HepG2 (cell line): ENCODE data around the gene SRSF12. TPM values are rescaled to one million over a fixed set of nuclear protein-coding genes. Genes with fewer than 3 reads are reported as not detected.

ENCODE experiments used
- DPF2 ChIP-seq: sonication (generic); formaldehyde crosslinking; IDR thresholded peaks from 2 replicates; pipeline ENCODE4 v1.4.0; 2020; ENCODE audit warnings: mild to moderate bottlenecking, low read depth, missing genetic modification reagents, borderline replicate concordance
- ELF1 ChIP-seq: sonication (generic); formaldehyde crosslinking; IDR thresholded peaks from 2 replicates; pipeline ENCODE4 v1.4.0; 2020; ENCODE audit warnings: missing genetic modification reagents
- EP300 ChIP-seq, 3 experiments: sonication (generic) in 1 of 3; formaldehyde crosslinking in 1 of 3; IDR thresholded peaks; 2 replicates each; pipeline versions ENCODE4 v1.5.1 to v1.6.1; 2011 to 2020; ENCODE audit warnings: low read depth in 2 of 3, low read length in 2 of 3, borderline replicate concordance in 1 of 3, improper control_type of control experiment in 1 of 3, mild to moderate bottlenecking in 1 of 3, missing genetic modification reagents in 1 of 3, moderate library complexity in 1 of 3
- FOXA1 ChIP-seq, 2 experiments: fragments of 450-650 bp in 1 of 2; sonication (generic) in 1 of 2; formaldehyde crosslinking in 1 of 2; IDR thresholded peaks; 2 replicates each; pipeline versions ENCODE4 v1.4.0 to v1.6.1; 2016 to 2020; ENCODE audit warnings: missing genetic modification reagents in 1 of 2
- GATAD2A ChIP-seq: IDR thresholded peaks from 2 replicates; pipeline ENCODE4 v1.6.1; 2016
- ISL2 ChIP-seq: sonication (generic); formaldehyde crosslinking; IDR thresholded peaks from 2 replicates; pipeline ENCODE4 v1.5.0; 2020; ENCODE audit warnings: missing genetic modification reagents
- MIXL1 ChIP-seq: IDR thresholded peaks from 2 replicates; pipeline ENCODE4 v1.6.1; 2016
- RORA ChIP-seq: sonication (generic); formaldehyde crosslinking; IDR thresholded peaks from 2 replicates; pipeline ENCODE4 v1.5.0; 2020; ENCODE audit warnings: mild to moderate bottlenecking, missing genetic modification reagents, moderate library complexity
- SOX5 ChIP-seq: IDR thresholded peaks from 2 replicates; pipeline ENCODE4 v1.6.1; 2016; ENCODE audit warnings: borderline replicate concordance
- TEAD2 ChIP-seq: sonication (generic); formaldehyde crosslinking; IDR thresholded peaks from 2 replicates; pipeline ENCODE4 v1.9.0; 2021; ENCODE audit warnings: missing genetic modification reagents
- TEAD3 ChIP-seq: optimal IDR thresholded peaks from 2 replicates; pipeline ENCODE3; 2016; ENCODE audit warnings: borderline replicate concordance
- ZNF160 ChIP-seq: sonication (generic); formaldehyde crosslinking; IDR thresholded peaks from 2 replicates; pipeline ENCODE4 v1.8.0; 2022; ENCODE audit warnings: mild to moderate bottlenecking, inconsistent platforms, missing genetic modification reagents
- ZNF501 ChIP-seq: sonication (generic); formaldehyde crosslinking; IDR thresholded peaks from 2 replicates; pipeline ENCODE4 v1.5.1; 2020; ENCODE audit warnings: mild to moderate bottlenecking, moderate library complexity, missing genetic modification reagents
- ZSCAN9 ChIP-seq: IDR thresholded peaks from 2 replicates; pipeline ENCODE4 v1.6.1; 2016; ENCODE audit warnings: borderline replicate concordance
- polyA plus RNA-seq, 8 experiments: library from polyadenylated mRNA; depleted of rRNA in 3 of 8; stranded (reverse) in 7 of 8; unstranded in 1 of 8; fragments of >200 nt; fragmentation: Illumina TruSeq in 4 of 8; extraction: Trizol in 4 of 8; gene quantifications; 2 replicates each; pipeline versions ENCODE4 v1.2.1 to v1.2.3, GENCODE V29; 2011 to 2016; ENCODE audit warnings: low read depth in 4 of 8, missing spikeins in 1 of 8, mixed read lengths in 1 of 8; ENCODE audit not compliant: insufficient read depth in 1 of 8
- total RNA-seq, 5 experiments: library from RNA; depleted of rRNA; stranded (reverse); fragments of >200 nt; fragmentation: Illumina TruSeq; extraction: Trizol; gene quantifications; 2 replicates each; pipeline ENCODE4 v1.2.3, GENCODE V29; 2016; ENCODE audit warnings: low read depth in 1 of 5
- TF ChIP-seq, protein P1 (sequence below): IDR thresholded peaks from 2 replicates; pipeline ENCODE4 v1.4.0; 2020; ENCODE audit warnings: mild to moderate bottlenecking, missing genetic modification reagents
- TF ChIP-seq, protein P2 (sequence below): IDR thresholded peaks from 2 replicates; pipeline ENCODE4 v1.6.1; 2018; ENCODE audit warnings: missing genetic modification reagents
- TF ChIP-seq, protein P3 (sequence below): sonication (generic); formaldehyde crosslinking; IDR thresholded peaks from 2 replicates; pipeline ENCODE4 v1.5.1; 2020; ENCODE audit warnings: mild to moderate bottlenecking, missing genetic modification reagents, borderline replicate concordance

The SRSF12 gene
- total and polyA plus RNA-seq, 2 of the 13 experiments (the other 11 are each of a cell fraction or from before 2014, with no cell fraction given), result 1.7 to 1.9 TPM

DNA sequence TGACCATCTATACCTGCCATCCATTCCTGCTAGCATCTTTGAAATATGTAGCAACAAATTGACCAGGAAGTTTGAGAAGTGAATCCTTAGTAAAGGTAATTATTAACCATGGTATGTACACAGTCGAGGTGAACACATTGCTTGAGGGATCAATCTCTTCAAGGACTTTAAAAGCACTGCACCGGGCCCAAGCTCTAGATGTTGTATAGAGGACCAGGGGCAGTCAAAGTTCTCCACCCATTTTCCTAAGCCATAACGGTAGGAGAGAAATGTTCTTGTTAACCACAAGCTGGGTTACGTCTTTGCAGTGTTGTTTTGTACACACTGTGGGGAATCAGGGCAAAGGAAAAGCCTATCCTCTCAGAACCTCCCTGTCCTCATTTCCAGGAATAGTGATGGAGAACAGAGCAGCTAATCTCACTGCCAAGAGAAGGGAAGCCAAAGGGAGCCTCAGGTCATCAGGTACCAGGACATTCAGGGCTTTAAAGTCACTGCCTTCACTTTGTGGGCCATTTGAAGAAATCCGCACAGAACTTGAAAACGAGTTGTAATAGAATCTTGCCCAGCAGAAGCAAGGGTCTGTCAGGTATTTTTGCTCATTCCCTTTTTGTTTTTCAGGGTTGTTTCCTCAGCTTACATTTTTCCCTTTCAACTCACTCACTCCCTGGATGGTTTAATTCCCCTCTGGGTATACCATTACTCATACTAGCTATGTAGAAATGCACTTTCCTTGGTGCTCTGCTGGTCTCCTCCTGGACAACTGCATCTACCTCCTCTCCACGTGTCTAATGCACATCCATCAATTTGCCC is 22.7 kb upstream of the SRSF12 start (continued):
- TF ChIP-seq, protein P1, sequence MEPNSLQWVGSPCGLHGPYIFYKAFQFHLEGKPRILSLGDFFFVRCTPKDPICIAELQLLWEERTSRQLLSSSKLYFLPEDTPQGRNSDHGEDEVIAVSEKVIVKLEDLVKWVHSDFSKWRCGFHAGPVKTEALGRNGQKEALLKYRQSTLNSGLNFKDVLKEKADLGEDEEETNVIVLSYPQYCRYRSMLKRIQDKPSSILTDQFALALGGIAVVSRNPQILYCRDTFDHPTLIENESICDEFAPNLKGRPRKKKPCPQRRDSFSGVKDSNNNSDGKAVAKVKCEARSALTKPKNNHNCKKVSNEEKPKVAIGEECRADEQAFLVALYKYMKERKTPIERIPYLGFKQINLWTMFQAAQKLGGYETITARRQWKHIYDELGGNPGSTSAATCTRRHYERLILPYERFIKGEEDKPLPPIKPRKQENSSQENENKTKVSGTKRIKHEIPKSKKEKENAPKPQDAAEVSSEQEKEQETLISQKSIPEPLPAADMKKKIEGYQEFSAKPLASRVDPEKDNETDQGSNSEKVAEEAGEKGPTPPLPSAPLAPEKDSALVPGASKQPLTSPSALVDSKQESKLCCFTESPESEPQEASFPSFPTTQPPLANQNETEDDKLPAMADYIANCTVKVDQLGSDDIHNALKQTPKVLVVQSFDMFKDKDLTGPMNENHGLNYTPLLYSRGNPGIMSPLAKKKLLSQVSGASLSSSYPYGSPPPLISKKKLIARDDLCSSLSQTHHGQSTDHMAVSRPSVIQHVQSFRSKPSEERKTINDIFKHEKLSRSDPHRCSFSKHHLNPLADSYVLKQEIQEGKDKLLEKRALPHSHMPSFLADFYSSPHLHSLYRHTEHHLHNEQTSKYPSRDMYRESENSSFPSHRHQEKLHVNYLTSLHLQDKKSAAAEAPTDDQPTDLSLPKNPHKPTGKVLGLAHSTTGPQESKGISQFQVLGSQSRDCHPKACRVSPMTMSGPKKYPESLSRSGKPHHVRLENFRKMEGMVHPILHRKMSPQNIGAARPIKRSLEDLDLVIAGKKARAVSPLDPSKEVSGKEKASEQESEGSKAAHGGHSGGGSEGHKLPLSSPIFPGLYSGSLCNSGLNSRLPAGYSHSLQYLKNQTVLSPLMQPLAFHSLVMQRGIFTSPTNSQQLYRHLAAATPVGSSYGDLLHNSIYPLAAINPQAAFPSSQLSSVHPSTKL, result peak; percentile 85
- TF ChIP-seq SOX5 (CRISPR knock-in tag) (peak; percentile 57; the same call in 1 of the 2 replicates), RORA (CRISPR knock-in tag) (0 out of 2 replicates have a peak, but pooled peaks have one; percentile 40), ELF1 (peak; percentile 47; the same call in 1 of the 2 replicates), FOXA1 (IDR thresholded peaks at IDR 0.05) (no peak), FOXA1 (CRISPR knock-in tag; IDR thresholded peaks at IDR 0.05) (peak; percentile 68), GATAD2A (peak; percentile 82), MIXL1 (CRISPR knock-in tag) (peak; percentile 87), EP300 (IDR thresholded peaks at IDR 0.05; ENCODE audit: low read depth in 2 of 2, low read length in 2 of 2) (peak in 1 of 2 experiments; percentile 63; a peak in 1 of 4 replicates), EP300 (CRISPR knock-in tag; IDR thresholded peaks at IDR 0.05; ENCODE audit: borderline replicate concordance) (no peak), ZNF160 (peak; percentile 96), ZNF501 (0 out of 2 replicates have a peak, but pooled peaks have one; percentile 26), ISL2 (CRISPR knock-in tag) (0 out of 2 replicates have a peak, but pooled peaks have one; percentile 36), TEAD2 (CRISPR knock-in tag) (no peak), TEAD3 (CRISPR knock-in tag) (peak; percentile 70), ZSCAN9 (CRISPR knock-in tag) (0 out of 2 replicates have a peak, but pooled peaks have one; percentile 38), DPF2 (peak; percentile 55; the same call in 1 of the 2 replicates)
- TF ChIP-seq, protein P2, sequence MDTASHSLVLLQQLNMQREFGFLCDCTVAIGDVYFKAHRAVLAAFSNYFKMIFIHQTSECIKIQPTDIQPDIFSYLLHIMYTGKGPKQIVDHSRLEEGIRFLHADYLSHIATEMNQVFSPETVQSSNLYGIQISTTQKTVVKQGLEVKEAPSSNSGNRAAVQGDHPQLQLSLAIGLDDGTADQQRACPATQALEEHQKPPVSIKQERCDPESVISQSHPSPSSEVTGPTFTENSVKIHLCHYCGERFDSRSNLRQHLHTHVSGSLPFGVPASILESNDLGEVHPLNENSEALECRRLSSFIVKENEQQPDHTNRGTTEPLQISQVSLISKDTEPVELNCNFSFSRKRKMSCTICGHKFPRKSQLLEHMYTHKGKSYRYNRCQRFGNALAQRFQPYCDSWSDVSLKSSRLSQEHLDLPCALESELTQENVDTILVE (CRISPR knock-in tag), result peak; percentile 40; the same call in 1 of the 2 replicates
- TF ChIP-seq, protein P3, sequence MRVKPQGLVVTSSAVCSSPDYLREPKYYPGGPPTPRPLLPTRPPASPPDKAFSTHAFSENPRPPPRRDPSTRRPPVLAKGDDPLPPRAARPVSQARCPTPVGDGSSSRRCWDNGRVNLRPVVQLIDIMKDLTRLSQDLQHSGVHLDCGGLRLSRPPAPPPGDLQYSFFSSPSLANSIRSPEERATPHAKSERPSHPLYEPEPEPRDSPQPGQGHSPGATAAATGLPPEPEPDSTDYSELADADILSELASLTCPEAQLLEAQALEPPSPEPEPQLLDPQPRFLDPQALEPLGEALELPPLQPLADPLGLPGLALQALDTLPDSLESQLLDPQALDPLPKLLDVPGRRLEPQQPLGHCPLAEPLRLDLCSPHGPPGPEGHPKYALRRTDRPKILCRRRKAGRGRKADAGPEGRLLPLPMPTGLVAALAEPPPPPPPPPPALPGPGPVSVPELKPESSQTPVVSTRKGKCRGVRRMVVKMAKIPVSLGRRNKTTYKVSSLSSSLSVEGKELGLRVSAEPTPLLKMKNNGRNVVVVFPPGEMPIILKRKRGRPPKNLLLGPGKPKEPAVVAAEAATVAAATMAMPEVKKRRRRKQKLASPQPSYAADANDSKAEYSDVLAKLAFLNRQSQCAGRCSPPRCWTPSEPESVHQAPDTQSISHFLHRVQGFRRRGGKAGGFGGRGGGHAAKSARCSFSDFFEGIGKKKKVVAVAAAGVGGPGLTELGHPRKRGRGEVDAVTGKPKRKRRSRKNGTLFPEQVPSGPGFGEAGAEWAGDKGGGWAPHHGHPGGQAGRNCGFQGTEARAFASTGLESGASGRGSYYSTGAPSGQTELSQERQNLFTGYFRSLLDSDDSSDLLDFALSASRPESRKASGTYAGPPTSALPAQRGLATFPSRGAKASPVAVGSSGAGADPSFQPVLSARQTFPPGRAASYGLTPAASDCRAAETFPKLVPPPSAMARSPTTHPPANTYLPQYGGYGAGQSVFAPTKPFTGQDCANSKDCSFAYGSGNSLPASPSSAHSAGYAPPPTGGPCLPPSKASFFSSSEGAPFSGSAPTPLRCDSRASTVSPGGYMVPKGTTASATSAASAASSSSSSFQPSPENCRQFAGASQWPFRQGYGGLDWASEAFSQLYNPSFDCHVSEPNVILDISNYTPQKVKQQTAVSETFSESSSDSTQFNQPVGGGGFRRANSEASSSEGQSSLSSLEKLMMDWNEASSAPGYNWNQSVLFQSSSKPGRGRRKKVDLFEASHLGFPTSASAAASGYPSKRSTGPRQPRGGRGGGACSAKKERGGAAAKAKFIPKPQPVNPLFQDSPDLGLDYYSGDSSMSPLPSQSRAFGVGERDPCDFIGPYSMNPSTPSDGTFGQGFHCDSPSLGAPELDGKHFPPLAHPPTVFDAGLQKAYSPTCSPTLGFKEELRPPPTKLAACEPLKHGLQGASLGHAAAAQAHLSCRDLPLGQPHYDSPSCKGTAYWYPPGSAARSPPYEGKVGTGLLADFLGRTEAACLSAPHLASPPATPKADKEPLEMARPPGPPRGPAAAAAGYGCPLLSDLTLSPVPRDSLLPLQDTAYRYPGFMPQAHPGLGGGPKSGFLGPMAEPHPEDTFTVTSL, result peak; percentile 59; the same call in 1 of the 2 replicates
